Esophagus (tissue), 2 donors: ENCODE data around the gene GRID1. TPM values are rescaled to one million over a fixed set of nuclear protein-coding genes. Genes with fewer than 3 reads are reported as not detected.

Experiments used
- H3K27ac ChIP-seq, 2 donors: one replicate each; pipeline ENCODE4 v1.5.1; 2013; ENCODE audit warnings: low read depth in 2 of 2, mild to moderate bottlenecking in 2 of 2, inconsistent platforms in 1 of 2, low read length in 1 of 2, moderate library complexity in 1 of 2
- H3K27me3 ChIP-seq, 2 donors: one replicate each; pipeline ENCODE4 v1.6.1; 2013; ENCODE audit warnings: low read length in 2 of 2, control low read depth in 1 of 2, mild to moderate bottlenecking in 1 of 2; ENCODE audit not compliant: insufficient read depth in 2 of 2, control insufficient read depth in 1 of 2
- H3K36me3 ChIP-seq, 2 donors: one replicate each; pipeline ENCODE4 v1.6.1; 2013; ENCODE audit warnings: low read length in 1 of 2; ENCODE audit not compliant: control insufficient read depth in 2 of 2, insufficient read depth in 2 of 2
- H3K4me1 ChIP-seq, 2 donors: one replicate each; pipeline ENCODE4 v1.6.1; 2013; ENCODE audit warnings: low read length in 1 of 2; ENCODE audit not compliant: control insufficient read depth in 2 of 2, insufficient read depth in 2 of 2
- H3K4me3 ChIP-seq, 2 donors: one replicate each; pipeline ENCODE4 v1.5.1; 2013; ENCODE audit warnings: low read length in 2 of 2, mild to moderate bottlenecking in 2 of 2, low read depth in 1 of 2, moderate library complexity in 1 of 2
- H3K9me3 ChIP-seq, 2 donors: one replicate each; pipeline ENCODE4 v1.6.1; 2013; ENCODE audit warnings: mild to moderate bottlenecking in 2 of 2, low read depth in 1 of 2, low read length in 1 of 2, moderate library complexity in 1 of 2; ENCODE audit not compliant: control insufficient read depth in 2 of 2, insufficient read depth in 1 of 2
- WGBS, 2 donors: extraction: QIAGEN DNeasy Blood & Tissue Kit; methylation state at CpG; one replicate each; pipeline ENCODE4 v1.1.7; 2013; 5-methylcytosine and 5-hydroxymethylcytosine counted together
- polyA plus RNA-seq, 2 donors: library from polyadenylated mRNA; stranded (reverse); fragments of 200-250 nt; gene quantifications; one replicate each; pipeline ENCODE4 v1.2.3, GENCODE V29; 2013
- donor health status: healthy with polysubstance abuse.
- donor health status: Bipolar disorder and iron deficiency.

The GRID1 gene
- polyA plus RNA-seq, 2 donors: 0.04 to 0.32 TPM

GRCh38 chr10:86286236-86287109 lies 80.1 kb downstream of the GRID1 start:
- no peaks in the 10 kb centered on the region for H3K4me1 ChIP-seq
- H3K27me3 ChIP-seq: no peaks in the 10 kb centered on the region
- H3K27ac ChIP-seq: no peak overlapping the region
- WGBS, 2 donors: 80 to 84% methylated on average over 18 of the region's 18 CpGs
- H3K9me3 ChIP-seq: peaks cover 0 to 5% of the 10 kb centered on the region in 2 donors
- H3K36me3 ChIP-seq: no peaks in the 10 kb centered on the region
- H3K4me3 ChIP-seq: no peak overlapping the region

GRCh38 chr10:86285136-86285790 lies 81.3 kb downstream of the GRID1 start:
- Histone ChIP-seq H3K4me3 (no peak overlapping the region), H3K27ac (no peak overlapping the region), H3K9me3 (peaks cover 0 to 6% of the 10 kb centered on the region in 2 donors), H3K4me1 (no peaks in the 10 kb centered on the region), H3K36me3 (no peaks in the 10 kb centered on the region), H3K27me3 (no peaks in the 10 kb centered on the region)
- 80% methylated on average over 10 of the region's 10 CpGs for WGBS, 2 donors

DNA sequence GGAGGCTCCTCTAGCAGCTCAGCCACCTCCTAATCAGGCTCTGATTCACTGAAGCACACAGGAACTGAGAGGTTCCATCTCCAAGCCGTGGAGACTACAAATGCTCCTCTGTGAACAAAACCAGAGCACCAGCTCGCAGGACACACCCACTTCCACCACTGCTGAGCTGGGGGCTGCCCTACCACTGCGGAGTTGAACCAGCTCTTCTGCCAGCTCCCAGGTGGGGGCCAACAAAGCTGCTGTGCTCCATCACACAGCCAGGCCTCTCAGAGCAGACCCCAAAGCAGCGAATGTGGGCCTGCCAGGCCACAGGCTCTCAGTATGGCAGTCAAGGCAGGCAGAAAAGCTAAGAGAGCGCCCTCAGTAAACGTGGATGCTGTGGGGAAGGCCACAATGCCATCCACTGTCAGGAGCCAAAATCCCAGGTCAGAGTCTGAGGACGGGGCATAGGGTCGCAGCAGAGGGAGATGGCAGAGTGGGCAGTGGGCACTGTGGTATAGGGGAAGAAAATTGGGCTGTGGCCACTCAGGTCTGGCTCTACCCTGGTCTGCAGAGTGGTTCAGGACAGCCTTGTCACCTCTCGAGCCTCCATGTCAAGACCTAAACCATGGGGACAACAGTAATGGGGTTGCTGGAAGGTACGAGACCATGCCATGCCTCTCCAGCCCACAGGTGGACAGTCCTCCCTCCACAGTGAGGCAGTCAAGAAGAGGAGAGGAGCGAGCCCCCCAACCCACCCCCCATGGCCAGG lies 82.1 kb downstream of the GRID1 start:
- Histone ChIP-seq H3K4me1 (no peaks in the 10 kb centered on the region), H3K4me3 (no peak overlapping the region), H3K36me3 (no peaks in the 10 kb centered on the region), H3K9me3 (peaks cover 0 to 6% of the 10 kb centered on the region in 2 donors), H3K27ac (no peak overlapping the region), H3K27me3 (no peaks in the 10 kb centered on the region)
- whole genome bisulfite sequencing, 2 donors: 65 to 75% methylated on average over 10 to 11 of the region's 11 CpGs

DNA sequence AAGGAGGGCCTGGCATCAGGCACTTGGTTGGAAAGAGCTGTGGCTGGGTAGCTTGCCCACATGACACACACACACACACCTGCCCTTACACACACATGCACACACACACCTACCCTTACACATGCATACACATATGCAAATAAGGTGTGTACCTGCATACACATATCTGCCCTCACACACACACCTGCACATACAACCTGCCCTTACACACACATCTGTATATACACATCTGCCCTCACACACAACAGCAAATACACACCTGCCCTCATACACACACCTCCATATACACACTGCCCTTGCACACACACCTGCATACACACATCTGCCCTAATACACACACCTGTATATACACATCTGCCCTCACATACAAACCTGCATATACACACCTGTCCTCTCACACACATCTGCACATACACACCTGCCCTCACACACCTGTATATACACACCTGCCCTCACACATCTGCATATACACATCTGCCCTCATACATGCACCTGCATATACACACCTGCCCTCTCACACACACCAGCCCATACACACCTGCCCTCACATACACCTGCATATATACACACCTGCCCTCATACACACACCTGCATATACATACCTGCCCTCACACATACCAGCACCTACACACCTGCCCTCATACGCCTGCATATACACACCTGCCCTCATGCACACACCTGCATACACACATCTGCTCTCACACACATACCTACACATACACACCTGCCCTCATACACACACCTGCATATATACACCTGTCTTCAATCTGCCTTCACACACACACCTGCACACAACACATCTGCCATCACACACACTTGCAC lies 82.9 kb downstream of the GRID1 start:
- H3K9me3 ChIP-seq: peaks cover 0 to 6% of the 10 kb centered on the region in 2 donors
- no peaks in the 10 kb centered on the region for H3K27me3 ChIP-seq
- no peak overlapping the region for H3K4me3 ChIP-seq
- H3K4me1 ChIP-seq: no peaks in the 10 kb centered on the region
- no peak overlapping the region for H3K27ac ChIP-seq
- H3K36me3 ChIP-seq: no peaks in the 10 kb centered on the region
- WGBS, 2 donors: 65 to 79% methylated on average over 1 of the region's 1 CpG

DNA sequence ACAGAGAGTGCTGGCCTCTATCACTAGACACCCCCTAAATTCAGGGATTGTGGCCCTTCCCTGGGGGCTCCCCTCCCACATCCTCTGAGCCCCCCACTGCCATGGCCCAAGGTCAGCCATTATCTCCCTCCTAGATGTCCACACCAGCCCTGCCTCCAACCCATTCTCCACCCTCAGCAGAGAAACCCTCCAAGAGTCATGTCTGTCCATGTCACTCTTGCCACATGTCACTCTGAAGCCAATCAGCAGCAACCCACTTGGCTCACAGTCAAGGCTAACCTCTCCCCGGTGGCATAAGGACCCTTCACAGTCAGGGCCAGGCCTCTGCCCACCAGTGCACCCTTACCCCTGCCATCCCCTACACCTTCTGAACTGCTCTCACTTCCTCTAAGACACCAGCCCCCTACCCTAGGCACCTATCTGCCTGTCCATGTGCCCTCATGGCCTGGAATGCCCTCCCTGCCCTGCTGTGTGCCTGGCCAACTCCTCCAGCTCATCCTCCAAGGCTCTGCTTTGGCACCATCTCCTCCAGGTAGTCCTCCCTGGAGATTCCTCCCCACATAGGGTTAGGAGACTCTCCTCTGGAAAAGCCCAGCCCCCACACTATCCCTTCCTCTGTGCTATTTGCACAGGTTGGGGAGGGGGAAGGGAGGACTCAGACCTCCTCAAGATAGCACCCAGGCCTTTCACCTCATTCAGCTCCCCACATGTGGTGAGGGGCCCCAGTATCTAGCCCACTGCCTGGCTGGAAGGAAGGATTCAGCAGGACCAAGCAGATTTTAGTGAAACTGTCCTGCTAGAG lies 83.7 kb downstream of the GRID1 start:
- no peaks in the 10 kb centered on the region for H3K4me1 ChIP-seq
- H3K27ac ChIP-seq: no peak overlapping the region
- H3K36me3 ChIP-seq: no peaks in the 10 kb centered on the region
- 89 to 91% methylated on average over 1 of the region's 1 CpG for WGBS, 2 donors
- H3K4me3 ChIP-seq: no peak overlapping the region
- peaks cover 0 to 6% of the 10 kb centered on the region in 2 donors for H3K9me3 ChIP-seq
- no peaks in the 10 kb centered on the region for H3K27me3 ChIP-seq

- Histone ChIP-seq H3K4me1 (no peaks in the 10 kb centered on the region), H3K4me3 (no peak overlapping the region), H3K9me3 (peaks cover 0 to 8% of the 10 kb centered on the region in 2 donors), H3K36me3 (no peaks in the 10 kb centered on the region), H3K27me3 (no peaks in the 10 kb centered on the region), H3K27ac (no peak overlapping the region)
- WGBS, 2 donors: 87 to 100% methylated on average over 1 of the region's 1 CpG
Measured at GRCh38 chr10:86281396-86281795, 85.2 kb downstream of the GRID1 start.

DNA sequence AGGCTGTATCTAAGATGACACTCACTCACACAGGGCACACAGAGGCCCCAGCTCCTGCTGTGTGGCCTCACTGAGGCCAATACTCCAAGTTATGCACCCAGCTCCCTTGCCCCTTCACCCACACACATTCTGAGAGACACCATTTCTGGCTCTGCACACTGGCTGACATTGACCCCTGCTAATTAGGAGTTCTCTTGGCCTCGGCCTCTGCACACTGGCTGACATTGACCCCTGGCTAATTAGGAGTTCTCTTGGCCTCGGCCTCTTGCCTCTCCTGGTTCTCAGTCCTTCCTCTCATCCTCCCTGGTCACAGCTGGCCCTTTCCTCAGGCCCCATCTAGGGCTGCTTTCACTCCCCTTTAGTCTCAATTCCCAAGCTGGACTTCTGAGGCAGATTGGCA lies 97.3 kb downstream of the GRID1 start:
- no peaks in the 10 kb centered on the region for H3K4me1 ChIP-seq
- no peak overlapping the region for H3K4me3 ChIP-seq
- WGBS, 2 donors: 57 to 60% methylated on average over 2 of the region's 2 CpGs
- H3K9me3 ChIP-seq: peaks cover 0 to 2% of the 10 kb centered on the region in 2 donors
- no peaks in the 10 kb centered on the region for H3K36me3 ChIP-seq
- no peak overlapping the region for H3K27ac ChIP-seq
- no peaks in the 10 kb centered on the region for H3K27me3 ChIP-seq

DNA sequence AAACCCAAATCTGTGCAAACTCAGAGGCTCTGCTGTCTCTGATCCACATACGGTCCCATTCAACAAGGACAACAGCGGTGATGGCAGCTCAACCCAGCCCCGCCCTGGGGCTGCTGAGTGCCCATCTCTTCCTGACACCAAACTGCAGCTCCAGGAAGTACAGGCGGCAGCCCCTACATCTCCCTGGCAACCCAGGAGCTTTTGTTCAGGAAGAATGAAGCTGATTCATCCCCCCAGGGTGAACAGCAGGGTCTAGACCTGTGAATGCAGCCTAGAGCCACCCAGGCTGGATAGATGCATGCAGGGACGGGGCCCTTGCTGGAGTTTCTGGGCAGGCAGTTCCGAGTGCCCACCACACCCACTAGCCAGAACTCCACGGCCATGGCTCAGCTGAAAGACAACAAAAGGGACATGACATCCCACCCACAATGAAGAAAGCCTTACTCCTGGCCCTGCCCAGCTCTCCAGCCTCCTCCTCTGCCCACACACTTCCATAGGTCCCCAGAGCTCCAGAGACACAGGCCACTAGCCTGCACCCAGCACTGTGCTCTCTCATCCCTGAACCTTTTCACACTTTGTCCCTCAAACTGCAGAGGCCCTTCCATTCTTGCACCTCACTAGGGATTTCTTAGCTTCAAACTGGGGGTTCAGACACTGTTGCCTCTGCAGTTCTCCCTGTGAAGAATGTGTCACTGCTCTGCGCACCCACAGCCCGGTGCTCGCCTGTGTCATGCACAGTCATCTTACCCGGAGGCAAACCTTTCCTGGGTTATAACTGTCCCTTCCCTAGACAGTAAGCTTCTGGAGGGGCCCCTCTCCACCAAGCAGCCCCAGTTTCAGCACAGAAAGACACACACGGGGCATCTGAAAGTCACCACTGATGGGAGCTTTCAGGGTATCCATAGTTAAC lies 99.1 kb downstream of the GRID1 start:
- no peak overlapping the region for H3K27ac ChIP-seq
- H3K4me3 ChIP-seq: no peak overlapping the region
- H3K27me3 ChIP-seq: no peaks in the 10 kb centered on the region
- 77% methylated on average over 12 of the region's 12 CpGs for WGBS, 2 donors
- H3K36me3 ChIP-seq: no peaks in the 10 kb centered on the region
- H3K9me3 ChIP-seq: peaks cover 0 to 2% of the 10 kb centered on the region in 2 donors
- peaks cover 0 to 2% of the 10 kb centered on the region in 2 donors for H3K4me1 ChIP-seq
